DMS 273 (cell line): ENCODE measurements around the gene FALEC.

Source experiments
- DNase-seq: peaks from one replicate; lab custom pipeline; 2025; ENCODE audit not compliant: unreplicated experiment; lab: John Stamatoyannopoulos, UW

FALEC gene

DNA sequence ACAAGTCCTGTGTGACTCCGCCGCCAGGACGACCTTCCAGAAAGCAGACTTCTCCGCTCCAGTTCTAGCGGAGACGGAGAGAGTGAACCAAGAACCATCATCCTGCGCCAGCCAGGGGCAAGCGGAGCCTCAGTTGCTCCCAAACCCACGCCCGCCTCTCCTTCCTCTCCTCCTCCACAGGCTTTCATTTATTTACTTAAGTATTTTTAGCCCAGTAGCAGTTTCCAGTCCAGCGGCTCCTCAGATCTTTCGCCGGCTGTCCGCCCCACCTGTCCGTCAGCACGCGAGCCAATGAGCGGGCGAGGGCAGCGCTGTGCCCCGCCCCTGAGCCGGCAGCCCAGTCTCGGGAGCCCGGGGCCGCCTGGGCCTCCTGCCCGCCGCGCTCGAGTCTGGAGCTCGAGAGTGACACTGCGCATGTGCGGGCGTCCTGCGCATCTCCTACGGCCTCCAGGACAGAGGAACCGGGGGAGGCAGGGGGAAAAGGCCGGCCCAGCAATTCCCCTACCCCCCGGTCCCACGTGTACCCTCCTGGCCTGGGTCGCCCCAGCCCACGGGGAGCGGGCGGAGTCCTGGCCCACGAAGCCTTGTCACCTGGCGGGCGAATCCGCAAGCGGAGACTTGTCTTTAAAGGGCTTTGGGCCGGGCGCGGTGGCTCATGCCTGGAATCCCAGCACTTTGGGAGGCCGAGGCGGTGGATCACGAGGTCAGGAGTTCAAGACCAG is at the start of gene FALEC:
Gene FALEC, plus strand, starts transcription at position 425 of the 722 bp plus-strand sequence.
- DNase-seq, result peak; percentile 100

DNA sequence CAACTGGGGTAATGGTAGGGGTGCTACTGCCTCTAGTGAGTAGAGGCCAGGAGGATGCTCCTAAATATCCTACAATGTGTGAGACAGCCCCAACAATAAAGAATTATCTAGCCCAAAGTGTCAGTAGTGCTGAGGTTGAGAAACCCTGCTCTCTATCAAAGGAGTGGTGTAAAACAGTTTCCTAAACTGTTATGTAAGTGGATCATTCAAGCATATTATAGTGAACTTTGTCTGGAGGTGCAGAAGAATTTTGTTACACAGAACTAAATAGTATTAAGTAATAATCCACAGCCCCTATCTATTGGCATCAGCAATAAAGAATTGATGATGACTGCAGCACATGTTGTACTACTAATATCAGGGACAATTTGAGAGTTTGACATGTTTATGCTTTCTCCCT is 48.6 kb upstream of the FALEC start:
- no peak for DNase-seq

DNA sequence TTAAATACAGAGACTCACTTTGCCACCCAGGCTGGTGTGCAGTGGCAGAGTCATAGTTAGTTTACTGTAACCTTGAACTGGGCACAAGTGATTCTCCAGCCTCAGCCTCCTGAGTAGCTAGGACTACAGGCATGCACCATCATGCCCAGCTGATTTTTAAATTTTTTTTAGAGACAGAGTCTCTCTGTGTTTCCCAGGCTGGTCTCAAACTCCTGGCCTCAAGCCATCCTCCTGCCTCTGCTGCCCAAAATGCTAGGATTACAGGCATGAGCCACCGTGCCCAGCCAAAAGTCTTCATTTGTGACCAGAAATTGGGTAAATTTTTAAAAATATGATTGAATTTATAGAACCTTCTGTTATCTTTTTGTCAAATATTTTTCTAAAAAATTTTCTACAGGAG is 46.3 kb upstream of the FALEC start:
- no peak for DNase-seq

DNA sequence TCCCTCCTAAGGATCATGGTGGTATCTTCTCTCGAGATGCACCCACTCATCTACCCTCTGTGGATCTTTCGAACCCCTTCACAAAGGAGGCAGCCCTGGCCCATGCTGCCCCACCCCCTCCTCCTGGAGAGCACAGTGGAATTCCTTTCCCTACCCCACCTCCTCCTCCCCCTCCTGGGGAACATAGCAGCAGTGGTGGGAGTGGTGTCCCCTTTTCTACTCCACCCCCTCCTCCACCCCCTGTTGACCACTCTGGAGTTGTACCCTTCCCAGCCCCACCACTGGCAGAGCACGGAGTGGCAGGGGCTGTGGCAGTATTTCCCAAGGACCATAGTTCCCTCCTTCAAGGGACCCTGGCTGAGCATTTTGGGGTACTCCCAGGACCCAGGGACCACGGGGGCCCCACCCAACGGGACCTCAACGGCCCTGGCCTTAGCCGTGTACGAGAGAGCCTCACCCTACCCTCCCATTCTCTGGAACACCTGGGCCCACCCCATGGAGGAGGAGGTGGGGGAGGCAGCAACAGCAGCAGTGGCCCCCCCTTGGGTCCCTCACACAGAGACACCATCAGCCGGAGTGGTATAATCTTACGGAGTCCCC is 42.9 kb upstream of the FALEC start:
- no peak for DNase-seq

DNA sequence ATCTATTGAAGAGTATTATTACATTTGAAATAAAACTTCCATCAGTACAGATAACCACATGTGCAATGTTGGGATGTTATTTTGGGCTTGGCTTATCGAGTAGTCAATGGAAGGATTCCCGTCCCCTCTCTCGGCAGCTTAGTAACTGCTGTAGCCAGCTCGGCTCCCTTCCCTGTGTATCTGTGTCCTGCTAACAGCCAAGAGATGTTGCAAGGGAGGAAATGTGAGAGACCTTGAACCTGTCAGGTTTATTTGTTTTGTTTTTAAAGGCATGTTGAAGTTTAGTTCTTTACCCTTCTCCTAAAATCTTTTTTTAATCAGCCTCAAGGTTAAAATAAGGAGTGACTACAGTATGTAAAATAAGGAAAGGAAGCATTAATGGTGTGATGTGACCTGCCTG is 41.9 kb upstream of the FALEC start:
- no peak for DNase-seq

DNA sequence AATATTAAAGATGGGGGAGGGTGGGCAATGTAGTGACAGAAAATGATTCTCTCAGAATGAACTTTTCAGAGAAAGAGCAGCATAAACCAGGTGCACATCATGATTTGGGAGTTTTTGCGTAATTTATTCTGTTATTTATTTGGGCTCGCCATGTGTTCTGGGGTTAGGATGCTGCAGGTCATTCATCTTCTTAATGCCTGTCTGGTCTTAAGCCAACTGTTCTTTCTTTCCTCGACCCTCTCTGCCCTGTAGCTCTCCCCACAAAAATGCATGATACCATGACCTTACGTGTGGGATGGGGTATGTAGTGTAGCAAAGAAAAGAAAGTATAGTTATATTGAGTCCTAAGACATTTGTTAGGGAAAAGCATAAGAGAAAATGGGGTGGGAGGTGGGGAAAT is 40.7 kb upstream of the FALEC start:
- DNase-seq, result no peak

DNA sequence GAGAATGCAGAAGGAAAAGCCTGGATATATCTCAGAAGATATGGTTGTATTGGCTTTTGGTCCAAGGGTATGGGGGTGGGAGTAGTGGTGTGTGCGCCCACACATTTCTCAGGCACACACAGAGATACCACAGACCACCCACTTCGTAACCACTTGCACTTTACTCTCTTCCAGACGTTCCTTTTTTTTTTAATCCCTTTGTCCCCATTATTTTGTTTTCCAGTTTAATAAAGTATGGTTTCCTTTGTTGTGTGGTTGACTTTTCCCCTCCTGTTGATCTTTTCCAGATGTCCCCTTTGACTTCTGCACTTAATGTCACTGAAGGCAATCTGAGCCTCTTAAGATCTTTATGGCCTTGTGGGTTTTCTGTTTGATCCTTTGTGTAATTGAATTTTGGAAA is 38.8 kb upstream of the FALEC start:
- DNase-seq, result no peak

DNA sequence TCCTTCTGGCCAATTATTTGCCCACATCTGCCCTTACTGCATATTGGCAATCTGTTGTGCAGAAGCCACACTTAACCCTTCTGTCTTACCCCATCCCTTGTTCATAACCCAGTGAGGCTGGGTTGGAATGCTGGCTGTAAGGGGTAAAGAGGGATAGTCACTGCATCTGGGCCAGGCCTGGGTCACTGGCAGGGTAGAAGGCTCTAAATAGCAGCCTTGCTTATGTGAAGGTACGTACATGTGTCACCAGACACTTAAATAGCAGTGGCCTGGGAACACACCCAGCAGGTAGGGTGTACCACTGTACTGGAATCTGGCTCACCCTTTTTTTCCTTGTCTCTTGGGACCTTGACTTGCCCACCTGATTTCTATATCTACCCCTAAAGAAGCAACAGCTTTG is 38.2 kb upstream of the FALEC start:
- no peak for DNase-seq

DNA sequence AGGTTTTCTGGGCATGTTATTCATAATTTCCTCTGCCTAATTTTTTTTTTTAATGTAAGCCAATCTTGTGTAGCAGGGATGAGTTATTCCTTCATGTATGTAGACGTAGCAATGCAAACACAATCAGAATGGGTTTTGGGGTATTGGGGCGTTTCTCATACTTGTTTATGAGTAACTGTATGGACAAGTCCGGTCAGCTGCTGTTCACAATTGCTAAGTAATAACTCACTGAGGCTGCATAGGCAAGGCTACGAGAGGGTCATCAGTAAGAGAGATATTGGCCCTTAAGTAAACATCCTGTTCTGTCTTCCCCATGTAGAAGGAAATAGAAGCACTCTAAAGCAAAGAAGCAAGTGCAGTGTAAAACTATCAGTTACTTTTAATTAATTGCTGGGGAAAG is 37.8 kb upstream of the FALEC start:
- DNase-seq, result no peak

DNA sequence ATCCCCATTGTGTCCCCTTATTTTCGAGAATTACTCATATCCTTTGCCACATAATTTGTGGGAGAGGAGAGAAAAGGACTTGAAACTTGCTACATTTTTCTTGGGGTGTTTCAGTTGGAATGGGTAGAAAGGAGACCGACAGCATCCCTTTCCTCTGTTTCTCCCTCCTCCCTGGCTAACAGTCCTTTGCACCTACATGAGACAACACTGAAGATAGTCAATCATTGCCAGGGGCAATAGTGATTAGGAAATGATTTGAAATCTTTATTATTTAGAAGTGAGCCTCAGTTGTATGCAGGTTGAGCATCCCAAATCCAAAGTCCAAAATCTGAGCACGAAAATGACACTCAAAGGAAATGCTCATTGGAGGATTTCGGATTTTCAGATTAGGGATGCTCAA is 36.2 kb upstream of the FALEC start:
- DNase-seq, result no peak

DNA sequence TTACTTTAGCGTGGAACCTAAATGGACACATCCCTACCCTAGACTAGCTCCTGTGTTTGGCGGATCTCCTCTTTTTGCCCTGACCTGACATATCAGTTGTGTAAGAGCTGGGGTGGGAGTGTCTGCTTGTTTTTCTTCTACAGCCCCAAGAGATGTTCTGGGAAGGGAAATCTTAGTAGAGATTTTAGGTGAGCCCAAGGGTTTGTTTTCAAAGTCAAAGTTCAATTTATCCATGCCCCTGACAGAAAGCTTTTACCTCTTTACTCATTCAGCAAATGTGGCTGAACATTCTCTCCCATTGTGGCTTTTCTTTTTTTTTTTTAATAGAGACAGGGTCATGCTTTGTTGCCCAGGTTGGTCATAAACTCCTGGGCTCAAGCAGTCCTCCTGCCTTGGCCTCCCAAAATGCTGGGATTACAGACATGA is 35.6 kb upstream of the FALEC start:
- DNase-seq, result no peak

DNA sequence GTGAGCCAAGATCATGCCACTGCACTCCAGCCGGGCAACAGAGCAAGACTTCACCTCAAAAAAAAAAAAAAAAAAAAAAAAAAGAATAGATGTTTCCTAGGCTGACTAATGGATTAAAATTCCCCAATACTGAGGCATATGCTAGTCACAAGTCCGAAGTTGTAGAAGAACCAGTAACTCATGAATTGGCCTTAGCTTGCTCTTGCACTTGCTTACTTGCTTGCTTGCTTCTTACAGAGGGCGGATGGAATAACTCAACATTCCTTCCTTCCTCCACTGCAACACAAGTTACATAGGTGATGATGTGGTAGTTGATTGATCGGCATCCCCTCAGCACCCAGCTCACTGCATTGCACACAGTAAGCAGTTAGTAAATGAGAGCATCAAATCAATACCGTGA is 31.1 kb upstream of the FALEC start:
- DNase-seq, result no peak

DNA sequence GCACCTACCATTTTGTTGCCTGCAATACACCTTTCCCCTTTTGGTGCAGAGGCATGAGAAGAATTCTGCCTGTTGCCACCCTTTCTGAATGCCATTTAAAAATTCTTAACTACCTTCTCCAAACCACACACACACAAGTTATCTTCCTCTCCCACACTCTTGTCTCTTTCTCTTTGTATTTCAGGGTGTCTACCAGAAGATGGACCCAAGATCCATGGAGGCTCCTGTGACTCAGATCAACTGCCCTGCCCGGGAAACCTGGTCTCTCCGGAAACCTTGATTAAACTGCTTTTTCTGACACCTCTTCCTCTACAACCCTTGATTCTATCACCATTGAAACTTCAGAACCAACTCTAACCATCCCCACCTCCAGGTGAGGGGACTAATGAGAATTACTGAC is 30.7 kb upstream of the FALEC start:
- peak; percentile 97 for DNase-seq

DNA sequence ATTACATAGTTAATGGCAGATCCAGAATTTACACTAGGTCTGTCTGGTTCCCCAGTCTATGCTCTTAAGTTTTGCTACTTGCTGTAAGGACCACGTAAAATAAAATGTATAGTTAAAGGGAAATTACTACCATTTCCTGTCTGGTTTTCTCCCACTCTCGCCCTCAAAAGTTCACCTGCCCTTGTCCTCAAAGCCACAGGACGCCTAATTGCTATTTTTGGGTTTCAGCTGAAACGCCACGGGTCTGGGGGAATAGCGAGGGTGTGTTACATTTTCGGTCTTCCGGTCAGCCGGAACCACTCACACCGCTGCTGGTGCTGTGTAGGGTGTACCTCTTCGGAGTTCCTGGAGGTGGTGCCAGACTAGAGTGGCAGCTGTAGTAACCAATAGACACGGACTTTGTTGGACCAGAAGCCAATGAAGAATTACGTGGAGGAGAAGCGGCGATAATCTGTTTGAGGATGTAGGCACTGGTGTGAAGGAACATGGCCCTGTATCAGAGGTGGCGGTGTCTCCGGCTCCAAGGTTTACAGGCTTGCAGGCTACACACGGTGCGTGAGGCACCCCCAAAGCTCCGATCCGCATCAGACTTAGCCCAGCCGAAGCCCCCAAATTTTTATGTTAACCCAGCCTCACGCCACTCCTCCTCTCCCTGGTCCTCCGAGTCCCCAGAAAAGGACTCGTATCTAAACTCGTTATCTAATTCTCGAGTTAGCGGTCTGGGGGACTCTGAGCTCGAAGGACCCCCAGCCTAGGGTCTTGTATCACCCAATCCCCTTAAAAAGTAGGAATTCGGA is 28.4 kb upstream of the FALEC start, which contains the start of gene TARS2:
Gene TARS2, plus strand, starts transcription at position 454 of the 797 bp plus-strand sequence. Its CDS starts 32 bp downstream, at position 486.
- peak; percentile 100 for DNase-seq

DNA sequence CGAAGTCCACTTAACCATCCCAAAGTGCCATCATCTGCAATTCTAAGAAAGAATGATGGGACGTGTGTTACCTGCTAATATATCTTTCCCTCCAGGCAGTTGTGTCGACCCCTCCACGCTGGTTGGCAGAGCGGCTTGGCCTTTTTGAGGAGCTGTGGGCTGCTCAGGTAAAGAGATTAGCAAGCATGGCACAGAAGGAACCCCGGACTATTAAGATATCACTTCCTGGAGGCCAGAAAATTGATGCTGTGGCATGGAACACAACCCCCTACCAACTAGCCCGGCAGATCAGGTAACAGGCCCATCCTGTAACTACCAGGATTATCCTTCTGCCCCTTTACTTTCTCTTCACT is 27.8 kb upstream of the FALEC start:
- DNase-seq, result peak; percentile 95

DNA sequence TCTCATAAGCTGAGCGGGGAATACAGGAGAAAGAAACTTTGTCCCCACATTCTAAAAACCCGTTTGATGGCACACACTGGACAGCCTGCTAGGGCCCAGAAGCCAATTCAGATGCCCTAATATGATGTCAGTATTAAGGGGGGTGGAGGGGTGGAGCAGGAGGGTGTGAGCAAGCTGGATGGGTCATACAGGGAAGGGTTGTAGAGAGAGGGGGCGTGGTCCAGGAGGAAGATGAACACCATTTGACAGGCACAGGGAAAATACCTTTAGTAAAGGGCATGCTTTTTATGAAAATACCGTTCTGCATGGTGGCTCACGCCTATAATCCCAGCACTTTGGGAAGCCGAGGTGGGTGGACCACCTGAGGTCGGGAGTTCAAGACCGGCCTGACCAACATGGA is 22.4 kb upstream of the FALEC start:
- DNase-seq, result no peak

DNA sequence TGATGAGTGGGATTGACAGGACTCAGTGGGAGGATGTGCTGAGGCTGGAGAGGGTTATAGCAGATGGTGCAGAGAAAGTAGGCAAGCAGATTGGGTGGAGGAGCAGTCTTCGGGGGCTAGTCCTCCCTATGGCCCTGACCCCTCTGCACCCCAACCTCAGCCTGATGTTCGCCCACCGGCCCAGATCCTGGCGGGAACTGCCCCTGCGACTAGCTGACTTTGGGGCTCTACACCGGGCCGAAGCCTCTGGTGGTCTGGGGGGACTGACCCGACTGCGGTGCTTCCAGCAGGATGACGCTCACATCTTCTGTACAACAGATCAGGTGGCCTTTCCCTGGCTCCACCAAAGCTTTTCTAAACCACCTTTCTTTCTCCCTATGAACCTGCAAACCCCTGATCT is 17.2 kb upstream of the FALEC start:
- DNase-seq, result no peak

DNA sequence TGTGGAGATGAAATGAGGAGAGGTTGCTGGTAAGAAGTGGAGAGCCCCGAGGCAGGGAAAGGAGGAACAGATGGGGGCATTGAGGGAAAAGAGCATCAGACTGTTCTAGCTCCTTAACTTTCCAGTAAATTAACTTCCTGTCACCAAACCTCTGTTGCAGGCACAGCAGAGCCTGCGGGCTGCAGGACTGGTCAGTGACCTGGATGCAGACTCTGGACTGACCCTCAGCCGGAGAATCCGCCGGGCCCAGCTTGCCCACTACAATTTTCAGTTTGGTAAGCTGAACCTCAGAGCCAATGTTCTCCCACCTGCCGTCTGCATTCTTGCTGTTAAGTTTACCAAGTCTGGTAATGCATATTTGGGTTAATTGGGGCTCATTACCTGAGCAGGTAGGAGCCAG is 10.1 kb upstream of the FALEC start:
- DNase-seq, result no peak

DNA sequence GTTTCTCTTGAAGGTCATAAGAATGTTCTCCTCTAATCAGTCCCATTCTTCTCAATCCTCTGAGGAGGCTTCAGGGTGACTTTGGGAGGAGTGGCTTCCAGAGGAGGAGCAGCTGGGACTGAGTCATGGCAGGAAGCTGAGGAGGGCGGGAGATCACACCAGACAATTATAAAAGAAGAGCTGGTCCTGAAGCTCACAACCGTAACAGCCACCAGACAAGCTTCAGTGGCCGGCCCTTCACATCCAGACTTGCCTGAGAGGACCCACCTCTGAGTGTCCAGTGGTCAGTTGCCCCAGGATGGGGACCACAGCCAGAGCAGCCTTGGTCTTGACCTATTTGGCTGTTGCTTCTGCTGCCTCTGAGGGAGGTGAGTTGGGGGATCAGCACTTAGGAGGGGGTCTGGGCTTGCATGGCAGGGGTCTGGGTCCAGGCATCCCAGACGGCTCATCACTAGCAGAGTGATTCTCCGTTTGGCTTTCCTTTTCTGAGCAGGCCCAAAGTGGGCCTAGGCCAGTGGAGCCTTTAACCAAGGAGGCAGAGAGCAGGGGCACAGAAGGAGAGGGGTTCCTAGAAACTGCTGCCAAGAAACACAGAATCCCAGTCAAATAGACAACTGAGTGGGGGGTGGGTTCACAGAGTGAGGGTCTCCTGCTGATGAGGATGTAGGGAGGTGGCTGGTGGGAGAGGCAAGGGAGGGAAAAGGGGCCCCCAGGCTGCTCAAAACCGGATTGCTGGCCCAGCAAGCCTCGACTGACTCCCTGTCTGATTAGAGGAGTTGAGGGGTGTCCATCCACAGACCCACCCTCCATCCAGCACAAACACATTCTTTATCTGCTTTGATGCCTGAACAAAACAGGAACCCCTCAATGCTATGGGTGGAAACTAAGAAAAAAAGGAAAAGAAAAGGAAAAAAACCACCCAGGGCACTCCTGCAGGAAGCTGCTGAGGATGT is 7.4 kb upstream of the FALEC start, which contains the start of gene ECM1:
Gene ECM1, plus strand, starts transcription at position 198 of the 953 bp plus-strand sequence. Its CDS starts 101 bp downstream, at position 299.
- DNase-seq, result peak; percentile 98

DNA sequence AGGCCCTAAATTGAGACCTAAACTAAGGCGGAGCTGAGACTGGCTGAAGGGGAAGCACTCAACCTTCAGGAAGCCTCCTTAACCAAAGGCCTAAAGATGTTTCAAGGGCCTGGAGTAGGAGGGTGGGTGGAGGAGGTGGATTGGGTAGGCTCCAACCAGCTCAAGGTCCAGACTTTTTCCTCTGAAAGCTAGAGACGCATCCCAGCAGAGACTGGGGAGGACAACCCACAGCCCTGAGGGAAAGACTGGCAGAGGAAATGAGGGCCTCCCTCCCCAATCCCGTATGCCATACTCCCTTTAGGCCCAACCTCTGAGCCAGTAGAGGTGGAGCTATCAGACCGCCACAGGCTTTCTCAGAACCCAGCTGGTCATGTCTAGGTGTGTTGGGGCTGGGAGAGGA is 6.6 kb upstream of the FALEC start:
- DNase-seq, result peak; percentile 91

DNA sequence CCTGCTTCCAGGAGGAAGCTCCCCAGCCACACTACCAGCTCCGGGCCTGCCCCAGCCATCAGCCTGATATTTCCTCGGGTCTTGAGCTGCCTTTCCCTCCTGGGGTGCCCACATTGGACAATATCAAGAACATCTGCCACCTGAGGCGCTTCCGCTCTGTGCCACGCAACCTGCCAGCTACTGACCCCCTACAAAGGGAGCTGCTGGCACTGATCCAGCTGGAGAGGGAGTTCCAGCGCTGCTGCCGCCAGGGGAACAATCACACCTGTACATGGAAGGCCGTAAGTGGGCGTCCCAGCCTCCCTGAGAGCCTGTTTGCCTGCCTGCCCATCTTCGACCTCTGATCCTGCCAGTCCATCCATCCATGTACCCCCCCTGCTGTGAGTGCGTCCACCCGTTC is 4.0 kb upstream of the FALEC start:
- DNase-seq, result peak; percentile 96
